ENCODE data around the gene SCAND1.

SCAND1 gene

DNA sequence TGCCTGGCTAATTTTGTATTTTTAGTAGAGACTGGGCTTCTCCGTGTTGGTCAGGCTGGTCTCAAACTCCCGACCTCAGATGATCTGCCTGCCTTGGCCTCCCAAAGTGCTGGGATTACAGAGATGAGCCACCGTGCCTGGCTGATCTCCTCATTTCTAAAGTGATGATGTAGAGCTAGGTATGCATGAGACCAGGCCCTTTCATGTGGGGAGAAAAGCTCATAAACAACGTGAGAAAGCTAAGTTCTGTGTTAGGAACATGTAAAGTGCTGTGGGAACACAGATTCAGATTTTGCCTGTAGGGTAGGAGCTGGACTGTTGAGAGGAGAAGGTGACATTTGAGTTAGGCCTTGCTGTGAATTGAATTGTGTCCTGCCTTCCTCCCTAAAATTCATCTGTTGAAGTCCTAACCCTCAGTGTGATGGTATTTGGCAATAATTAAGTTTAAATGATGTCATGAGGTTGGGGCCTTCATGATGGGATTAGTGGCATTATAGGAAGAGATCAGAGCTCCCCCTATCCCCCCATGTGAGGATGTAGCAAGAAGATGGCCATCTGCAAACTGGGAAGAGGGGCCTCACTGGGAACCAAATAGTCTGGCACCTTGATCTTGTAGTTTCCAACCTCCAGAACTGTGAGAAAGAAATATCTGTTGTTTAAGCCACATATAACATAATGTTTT, 49.2 kb downstream of the SCAND1 start:
- ChIA-PET CTCF (interaction anchor here (0.7 to 1.3 kb wide), 2 partner anchors 11 to 49 kb away, joined by 3 to 4 read pairs; partner anchors contain the start of gene SCAND1), POLR2A (no interaction called here)
- no peak for DNase-seq (ENCODE audit: extremely low spot score)
- TF ChIP-seq, protein P1, sequence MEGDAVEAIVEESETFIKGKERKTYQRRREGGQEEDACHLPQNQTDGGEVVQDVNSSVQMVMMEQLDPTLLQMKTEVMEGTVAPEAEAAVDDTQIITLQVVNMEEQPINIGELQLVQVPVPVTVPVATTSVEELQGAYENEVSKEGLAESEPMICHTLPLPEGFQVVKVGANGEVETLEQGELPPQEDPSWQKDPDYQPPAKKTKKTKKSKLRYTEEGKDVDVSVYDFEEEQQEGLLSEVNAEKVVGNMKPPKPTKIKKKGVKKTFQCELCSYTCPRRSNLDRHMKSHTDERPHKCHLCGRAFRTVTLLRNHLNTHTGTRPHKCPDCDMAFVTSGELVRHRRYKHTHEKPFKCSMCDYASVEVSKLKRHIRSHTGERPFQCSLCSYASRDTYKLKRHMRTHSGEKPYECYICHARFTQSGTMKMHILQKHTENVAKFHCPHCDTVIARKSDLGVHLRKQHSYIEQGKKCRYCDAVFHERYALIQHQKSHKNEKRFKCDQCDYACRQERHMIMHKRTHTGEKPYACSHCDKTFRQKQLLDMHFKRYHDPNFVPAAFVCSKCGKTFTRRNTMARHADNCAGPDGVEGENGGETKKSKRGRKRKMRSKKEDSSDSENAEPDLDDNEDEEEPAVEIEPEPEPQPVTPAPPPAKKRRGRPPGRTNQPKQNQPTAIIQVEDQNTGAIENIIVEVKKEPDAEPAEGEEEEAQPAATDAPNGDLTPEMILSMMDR (IDR thresholded peaks at IDR 0.05; ENCODE audit: control extremely low read depth, extremely low read depth, low read depth, missing control alignments): no peak

DNA sequence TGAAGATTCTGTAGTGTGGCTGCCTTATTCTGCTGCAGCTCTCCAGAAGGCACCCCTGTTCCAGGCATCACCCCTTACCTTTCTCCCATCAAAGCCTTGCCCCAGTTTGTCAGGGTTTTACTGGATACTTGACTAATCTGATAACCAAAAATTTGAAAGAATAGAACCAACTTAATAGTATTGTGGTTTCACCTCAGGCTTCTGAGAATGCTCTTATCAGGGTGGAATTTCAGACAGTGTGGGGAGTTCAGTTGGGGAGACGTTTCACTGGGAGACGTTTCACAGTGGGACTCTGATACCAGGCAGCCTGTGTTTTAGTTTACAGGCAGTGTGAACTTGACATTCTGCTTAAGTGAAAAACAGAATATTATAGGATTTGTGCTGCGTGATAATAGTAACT, 50.5 kb downstream of the SCAND1 start:
- TF ChIP-seq, protein P1 (IDR thresholded peaks at IDR 0.05; ENCODE audit: control extremely low read depth, extremely low read depth, low read depth, missing control alignments): no peak
- DNase-seq (ENCODE audit: extremely low spot score): no peak
- ChIA-PET POLR2A (no interaction called here), CTCF (no interaction called here)
